Inferior parietal cortex (tissue), 1 donor: ENCODE results near the gene MFN2.
"Not testable (repeated sequence)": the region's sequence is repeated elsewhere in the genome, so short reads cannot be mapped to it uniquely, and the experiment has no call there.

Experiments
- DNase-seq: peaks from one replicate; pipeline ENCODE4 v3.0.0-alpha.2; 2016; ENCODE audit errors: extremely low spot score

Gene MFN2

DNA sequence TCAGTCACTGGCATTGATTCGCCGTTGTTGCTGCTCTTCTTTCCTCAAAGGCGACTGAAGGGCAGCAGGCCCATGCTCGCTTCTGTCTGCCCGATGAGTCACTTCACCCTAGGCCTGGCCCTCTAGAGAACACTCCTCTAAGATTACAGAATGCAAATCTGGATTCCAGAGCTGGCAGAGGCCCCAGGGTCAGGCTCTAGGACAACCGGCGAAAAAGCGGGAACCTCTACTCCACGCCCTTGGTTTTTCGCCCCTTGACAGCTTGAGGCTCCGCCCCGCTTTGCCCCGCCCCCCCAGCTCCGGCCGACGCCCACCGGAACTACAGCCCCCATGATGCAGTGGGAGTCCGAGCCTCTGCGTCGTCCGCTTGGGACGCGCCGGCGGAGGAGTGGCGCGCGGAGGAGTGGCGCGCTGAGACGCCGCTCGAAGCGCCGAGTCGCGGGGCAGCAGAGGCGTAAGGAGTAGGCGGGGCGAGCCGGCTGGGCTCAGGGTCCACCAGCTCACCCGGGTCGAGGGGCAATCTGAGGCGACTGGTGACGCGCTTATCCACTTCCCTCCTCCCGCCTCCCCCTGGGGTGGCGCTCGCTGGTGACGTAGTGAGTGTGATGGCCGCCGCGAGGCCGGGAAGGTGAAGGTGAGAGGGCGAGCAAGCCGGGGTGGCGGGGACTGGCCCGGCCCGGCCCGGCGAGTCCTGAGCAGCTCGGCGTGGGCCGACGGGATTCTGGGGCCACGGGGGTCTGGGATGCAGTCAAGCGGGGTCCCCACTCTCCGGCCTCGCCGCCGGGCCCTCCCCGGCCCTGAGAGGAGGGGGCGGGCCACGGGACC is at the start of gene MFN2:
TSS of gene MFN2 (plus strand) at position 594 of the 825 bp plus-strand sequence. CDS start 8,725 bp downstream, outside the sequence.
- peak; percentile 95 for DNase-seq

DNA sequence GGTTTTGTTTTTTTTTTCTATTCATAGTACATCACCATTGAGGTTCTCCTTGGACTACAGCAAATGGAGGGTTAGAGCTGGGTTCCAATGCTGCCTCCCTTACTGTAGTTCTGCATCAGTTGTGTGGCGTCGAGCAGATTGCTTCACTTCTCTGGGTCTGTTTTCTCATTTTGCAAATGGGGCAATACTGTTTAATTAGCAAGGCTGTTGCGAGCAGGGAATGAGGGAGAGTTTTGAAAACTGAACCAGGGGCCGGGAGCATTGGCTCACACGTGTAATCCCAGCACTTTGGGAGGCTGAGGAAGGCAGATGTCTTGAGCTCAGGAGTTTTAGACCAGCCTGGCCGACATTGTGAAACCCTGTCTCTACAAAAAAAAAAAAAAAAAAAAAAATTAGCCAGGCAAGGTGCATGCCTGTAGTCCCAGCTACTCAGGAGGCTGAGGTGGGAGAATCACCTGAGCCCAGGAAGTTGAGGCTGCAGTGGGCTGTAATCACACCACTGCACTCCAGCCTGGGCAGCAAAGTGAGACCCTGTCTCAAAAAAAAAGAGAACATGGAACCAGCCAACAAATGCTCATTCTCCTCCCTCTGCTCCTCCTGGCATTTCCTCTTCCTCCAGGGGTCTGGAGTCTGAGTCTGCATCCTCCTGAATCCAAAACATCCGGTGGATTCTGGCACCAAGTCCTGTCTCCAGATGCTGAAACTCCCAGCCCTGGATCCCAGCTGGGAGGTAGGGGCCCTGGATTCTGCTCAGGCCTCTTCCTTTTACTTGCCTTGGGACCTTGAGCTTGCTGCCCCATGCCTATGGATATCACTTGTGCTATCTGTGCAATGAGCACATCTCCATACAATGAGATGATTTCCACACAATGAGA is 49.4 kb upstream of the MFN2 start:
- DNase-seq = no peak

DNA sequence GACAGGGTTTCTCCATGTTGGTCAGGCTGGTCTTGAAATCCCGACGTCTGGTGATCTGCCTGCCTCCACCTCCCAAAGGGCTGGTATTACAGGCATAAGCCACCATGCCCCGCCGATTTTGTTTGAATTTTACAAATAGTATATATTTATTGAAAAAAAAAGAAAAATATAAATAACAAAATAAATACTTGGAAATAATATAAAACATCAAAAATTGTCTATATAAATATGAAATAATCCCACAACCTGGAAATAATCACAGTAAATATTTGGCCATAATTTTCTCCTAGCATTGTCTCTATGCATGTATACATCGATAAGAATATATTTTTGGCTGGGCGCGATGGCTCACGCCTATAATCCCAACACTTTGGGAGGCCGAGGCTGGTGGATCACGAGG is 48.4 kb upstream of the MFN2 start:
- DNase-seq = no peak

DNA sequence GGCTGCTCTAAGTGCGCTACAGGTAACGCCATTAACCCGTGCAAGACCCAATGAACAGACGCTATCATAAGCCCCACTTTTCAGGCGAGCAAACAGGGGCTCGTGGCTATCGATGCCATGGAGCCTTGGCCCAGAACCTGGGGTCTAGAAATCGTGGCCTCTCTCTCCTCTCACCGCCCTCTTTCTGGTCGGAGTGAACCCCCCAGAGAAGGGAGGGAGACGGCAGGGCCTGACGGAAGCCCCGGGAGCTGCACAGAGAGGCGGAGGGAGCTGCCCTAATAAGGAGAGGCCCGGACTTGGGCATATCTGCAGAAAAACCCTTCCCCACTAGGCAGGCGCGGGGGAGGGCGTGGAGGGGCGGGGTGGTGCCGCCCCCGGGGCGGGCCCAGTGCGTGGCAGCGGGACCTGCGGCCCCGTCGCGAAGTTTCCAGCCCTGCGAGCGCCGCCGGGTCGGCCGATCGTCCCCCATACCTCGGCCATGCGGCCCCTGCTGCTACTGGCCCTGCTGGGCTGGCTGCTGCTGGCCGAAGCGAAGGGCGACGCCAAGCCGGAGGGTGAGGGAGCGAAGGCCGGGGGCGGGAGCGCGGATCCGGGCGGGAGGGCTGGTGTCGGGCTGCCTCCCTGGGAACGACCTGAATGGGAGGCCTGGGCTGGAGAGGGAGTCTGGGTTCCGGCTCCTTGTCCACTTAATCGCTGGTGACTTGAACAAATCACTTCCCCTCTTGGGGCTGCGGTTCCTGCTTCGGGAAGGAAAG is 45.8 kb upstream of the MFN2 start, which contains the start of gene PLOD1:
TSS of gene PLOD1 (plus strand) at position 416 of the 755 bp plus-strand sequence. CDS start at position 479, 63 bp downstream.
- peak; percentile 67 for DNase-seq

DNA sequence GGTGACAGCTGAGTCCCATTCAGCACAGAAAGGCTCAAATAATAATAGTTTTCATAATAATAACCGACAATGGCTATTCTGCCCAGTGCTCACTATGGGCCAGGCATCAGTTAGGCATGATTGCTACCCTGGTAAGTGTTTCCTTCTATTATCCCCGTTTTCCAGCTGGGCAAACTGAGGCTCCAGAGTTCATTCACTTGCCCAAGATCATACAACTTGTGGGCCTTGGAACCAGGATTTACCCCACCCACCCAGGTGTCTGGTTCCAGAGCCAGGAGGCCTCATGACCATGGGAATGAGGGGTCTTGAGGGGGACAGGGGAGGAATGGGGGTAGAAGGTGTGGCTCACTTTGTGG is 45.2 kb upstream of the MFN2 start:
- no peak for DNase-seq

DNA sequence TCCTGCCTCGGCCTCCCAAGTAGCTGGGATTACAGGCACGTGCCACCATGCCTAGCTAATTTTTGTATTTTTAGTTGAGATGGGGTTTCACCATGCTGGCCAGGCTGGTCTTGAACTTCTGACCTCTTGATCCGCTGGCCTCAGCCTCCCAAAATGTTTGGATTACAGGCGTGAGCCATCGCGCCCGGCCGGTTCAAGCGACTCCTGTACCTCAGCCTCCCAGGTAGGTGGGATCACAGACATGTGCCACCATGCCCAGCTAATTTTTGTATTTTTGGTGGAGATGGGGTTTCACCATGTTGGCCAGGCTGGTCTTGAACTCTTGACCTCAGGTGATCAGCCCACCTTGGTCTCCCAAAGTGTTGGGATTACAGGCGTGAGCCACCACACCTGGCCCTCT is 44.5 kb upstream of the MFN2 start:
- DNase-seq = not testable (repeated sequence)

DNA sequence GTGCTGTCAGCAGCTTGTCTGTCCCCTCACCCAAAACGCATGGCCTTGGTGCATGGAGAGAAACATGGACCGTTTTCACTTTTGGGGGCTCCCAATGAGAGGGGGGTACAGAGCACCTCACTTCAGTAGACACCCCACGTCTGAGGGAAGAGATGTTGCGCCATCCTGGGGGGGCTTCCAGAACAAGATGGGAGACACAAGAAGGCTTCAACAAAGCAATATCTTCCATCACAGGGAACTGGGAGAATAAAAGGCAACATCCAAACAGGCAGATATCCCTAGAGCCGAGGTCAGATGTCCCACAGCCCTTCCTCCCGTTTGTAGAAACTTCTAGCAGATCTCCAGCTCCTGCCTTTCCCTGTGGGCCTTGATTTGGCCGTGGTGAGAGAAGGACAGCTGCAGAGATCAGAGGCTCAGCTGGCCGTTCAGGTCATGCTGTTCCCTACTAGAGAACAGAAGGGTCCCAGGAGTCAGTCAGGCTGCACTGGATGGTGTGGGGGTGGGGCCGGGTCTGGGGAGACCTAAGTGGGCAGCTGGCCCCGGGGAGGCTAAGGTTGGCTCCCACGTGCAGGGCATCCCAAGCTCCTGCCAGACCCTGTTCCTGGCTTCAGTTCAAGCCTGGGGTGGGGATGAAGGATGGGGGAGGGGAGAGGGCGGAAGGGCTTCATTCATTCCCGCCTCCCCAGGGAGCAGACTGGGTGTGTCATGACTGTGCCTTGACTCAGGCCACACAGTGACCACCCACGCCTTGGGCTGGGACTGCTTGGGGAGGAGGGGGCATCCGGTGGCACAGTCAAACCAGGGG is 41.3 kb upstream of the MFN2 start:
- no peak for DNase-seq

DNA sequence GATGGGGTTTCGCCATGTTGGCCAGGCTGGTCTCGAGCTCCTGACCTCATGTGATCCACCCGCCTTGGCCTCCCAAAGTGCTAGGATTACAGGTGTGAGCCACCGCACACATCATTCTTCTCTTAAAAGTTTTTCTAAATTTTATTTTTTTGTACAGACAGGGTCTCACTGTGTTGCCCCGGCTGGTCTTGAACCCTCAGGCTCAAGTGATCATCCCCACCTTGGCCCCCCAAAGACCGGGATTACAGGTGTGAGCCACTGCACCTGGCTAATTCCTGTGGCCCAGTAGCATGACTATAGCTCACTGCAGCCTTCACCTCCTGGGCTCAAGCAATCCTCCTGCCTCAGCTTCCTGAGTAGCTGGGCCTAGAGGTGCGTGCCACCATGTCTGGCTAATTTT is 40.5 kb upstream of the MFN2 start:
- not testable (repeated sequence) for DNase-seq

DNA sequence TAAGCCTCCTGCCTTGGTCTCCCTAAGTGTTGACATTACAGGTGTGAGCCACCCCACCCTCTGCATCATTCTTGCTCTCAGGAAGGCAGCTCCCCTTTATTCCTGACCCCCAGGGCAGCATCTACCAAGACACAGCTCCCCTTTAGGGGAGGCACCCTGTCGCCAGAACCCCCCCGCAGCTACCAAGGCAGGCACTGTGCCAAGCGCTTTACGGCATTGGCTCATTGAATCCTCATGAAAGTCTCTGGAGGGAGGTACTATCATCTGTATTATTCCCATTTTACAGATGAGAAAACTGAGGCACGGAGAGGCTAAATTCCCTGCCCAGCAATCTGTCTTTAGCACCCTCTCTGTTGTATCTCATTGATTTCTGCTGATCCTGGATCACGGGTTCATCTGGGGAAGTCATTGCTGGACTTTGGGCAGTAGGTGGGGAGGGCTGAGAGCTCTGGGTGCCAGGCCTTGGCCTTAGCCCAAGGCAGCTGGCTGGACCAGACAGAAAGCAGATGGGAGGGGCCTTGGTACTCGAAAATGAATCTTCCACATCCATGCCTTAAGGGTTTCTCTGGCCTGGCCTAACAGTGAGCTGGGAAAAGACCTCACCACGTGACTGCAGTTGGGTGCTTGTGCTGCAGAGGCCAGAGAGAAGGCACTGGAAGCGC is 39.9 kb upstream of the MFN2 start:
- DNase-seq = peak; percentile 65

DNA sequence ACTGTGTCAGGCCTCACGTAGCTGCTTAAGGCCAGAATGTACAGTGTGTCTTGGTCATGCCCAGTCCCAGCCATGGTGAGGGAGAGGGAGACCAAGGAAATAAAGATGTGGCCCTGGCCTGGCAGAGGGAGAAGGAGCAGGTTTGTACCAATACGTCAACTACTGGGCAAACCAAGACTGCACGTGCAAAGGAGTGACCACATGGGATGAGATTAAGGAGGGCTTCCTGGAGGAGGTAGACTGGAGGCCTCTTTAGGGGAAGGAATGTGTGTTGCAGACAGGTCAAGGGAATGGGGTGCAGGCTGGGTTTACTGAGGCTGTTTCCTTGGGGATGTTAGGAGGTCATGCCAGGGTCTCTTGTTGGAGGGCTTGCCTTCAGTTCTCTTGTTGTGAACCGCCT is 38.0 kb upstream of the MFN2 start:
- no peak for DNase-seq

DNA sequence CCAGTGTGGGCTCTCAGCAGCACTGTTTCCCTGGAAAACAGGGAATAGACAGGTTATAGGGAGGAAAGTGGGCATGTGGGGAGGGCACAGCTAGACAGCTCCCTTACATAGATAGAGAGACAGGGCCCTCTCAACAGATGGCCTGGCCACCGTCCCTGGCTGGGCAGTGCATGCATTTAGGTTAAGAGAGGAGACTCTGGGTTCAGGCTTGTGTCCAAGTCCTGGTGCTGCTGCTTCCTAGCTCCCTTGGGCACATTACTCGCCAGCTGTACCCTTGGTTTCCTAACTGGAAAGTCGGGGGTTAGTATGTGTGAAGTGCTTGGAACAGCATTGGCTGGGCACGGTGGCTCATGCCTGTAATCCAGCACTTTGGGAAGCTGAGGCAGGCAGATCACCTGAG is 36.6 kb upstream of the MFN2 start:
- no peak for DNase-seq

DNA sequence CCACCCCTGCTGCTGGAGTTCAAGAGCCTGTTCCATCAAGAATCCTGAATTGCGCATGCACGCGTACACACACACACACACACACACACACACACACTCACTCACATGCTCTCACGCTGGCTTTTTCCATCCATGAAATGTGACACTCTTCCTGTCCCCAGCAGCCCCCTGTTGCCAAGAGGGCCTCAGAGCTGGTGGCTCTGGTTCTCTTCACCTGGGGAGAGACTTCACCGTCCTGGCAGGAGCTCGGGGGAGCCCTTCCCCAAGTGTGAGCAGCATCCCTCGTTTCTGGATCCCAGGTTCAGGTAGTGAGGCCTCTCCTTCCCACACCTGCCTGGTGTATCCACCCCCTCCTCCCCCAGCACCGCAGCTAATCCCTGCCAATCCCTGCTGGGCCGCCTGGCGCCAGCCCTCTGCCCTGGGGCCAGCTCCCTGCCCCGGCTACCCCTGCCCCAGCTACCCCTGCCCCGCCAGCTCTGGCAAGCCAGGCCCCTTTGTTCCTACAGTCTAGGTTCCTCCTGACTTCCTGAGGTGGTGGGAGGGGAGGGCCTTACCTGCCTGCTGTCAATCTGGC is 35.8 kb upstream of the MFN2 start:
- DNase-seq = no peak

DNA sequence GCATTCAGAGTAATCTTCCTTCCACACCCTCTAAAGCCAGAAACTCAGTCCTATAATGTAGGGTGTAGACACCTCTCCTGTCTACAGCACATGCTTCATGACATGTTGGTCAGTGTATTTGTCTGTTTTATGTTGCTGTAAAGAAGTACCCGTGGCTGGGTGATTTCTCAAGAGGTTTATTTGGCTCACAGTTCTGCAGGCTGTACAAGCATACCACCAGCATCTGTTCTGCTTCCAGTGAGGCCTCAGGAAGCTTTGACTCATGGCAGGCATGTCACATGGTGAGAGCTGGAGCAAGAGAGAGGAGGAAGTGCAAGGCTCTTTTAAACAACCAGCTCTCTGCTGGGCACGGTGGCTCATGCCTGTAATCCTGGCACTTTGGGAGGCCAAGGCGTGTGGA is 33.6 kb upstream of the MFN2 start:
- DNase-seq = no peak

DNA sequence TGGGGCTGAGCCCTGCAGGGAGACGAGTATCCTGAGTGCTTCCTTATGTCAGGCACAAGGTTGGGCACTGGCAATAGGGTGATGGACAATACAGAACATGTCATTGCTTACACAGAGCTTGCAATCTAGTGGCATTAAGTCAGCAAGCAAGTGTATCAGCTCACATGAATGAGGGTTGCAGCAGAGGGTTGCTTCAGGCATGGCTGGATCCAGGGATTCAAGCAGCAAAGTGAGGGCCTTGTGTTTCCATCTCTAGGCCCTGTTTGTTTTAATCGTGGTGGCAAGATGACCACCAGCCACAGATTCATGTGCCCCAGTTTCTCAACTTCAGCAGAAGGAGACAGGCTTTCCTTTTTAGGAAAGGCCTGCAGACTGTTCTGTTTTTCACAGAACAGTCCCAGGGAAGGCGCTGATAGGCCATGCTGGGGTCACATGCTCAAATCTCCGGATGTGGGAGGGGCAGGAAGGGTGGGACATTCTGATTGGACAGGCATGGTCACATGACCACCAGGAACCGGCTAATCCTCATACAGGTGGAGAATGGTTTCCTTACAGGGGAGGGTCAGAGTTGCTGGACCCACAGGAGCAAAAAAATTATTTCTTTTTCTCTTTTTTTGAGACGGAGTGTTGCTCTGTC is 31.3 kb upstream of the MFN2 start:
- no peak for DNase-seq

DNA sequence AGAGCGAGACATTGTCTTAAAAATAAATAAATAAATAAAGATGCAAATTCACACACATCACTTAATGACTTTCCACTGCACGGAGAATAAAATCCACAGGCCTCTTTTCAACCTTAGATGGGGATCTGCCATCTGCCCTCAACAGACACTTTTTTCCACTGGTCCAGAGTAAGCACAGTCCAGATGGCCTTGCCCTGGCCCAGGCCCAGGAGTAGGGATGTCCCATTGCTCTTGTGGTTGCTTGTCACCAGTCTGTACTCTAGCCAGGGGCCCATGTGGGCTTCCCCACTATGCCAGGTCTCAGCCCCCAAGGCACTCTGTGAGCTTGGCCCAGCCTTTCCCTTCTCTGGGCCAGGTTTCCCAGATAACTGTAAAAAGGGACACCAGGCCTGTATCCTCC is 28.3 kb upstream of the MFN2 start:
- no peak for DNase-seq

DNA sequence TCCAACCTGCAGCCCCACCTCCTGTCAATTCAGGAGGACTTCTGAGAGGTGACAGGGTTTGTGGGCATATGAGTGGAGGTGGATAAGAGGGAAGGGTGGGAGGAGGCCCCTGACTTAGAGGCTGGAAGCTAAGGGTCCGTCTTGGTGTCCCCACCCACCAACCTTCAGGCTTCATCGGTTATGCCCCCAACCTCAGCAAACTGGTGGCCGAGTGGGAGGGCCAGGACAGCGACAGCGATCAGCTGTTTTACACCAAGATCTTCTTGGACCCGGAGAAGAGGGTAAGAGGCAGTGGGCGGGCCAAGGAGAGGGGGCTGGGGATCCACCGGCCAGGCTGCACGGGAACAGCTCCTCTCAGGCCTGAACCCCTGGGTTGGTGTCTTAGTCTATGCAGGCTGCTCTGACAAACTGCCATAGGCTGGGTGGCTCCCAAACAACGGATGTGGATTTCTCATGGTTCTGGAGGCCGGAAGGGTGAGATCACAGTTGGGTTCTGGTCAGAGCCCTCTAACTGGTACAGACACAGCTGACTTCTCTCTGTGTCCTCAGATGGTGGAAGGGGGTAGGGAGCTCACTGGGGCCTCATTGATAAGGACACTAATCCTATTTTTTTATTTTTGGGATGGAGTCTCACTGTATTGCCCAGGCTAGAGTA is 27.7 kb upstream of the MFN2 start:
- peak; percentile 41 for DNase-seq

DNA sequence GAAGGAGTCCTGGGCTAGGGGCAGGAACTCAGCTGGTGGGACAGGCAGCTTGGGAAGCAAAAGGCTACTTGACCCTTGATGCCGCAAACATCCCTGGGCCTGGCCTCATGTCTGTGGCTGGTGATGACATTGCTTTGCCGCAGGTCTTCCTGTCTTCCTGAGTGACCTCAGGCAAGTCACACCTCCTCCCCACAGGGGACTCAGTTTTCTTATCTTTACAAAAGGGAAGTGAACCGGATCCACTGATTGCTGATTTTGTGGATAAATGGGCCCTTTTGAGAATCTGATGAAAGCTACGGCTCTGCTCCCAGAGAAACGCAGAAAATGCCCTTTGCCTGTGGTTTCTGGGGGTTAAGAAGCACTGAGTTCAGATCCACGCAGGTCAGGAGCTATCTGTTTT is 25.0 kb upstream of the MFN2 start:
- no peak for DNase-seq

DNA sequence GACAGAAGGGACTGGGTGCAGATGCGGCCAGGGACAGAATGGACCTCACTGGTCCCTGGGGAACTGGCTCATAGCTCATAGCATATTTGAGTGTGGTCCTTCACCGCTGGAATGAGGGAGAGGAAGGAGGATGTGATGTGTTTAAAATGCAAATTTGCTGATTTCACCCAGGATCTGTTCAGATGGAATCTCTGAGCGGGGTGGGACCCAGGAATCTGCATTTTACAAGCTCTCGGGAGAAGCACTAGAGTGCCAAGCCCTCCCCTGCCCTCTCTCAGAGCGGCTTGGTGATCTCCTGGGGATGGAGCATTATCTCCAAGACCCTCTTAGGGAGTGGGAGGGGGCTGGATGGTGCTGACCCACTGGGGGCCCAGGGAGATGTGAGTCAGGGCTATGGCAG is 22.8 kb upstream of the MFN2 start:
- DNase-seq = no peak

DNA sequence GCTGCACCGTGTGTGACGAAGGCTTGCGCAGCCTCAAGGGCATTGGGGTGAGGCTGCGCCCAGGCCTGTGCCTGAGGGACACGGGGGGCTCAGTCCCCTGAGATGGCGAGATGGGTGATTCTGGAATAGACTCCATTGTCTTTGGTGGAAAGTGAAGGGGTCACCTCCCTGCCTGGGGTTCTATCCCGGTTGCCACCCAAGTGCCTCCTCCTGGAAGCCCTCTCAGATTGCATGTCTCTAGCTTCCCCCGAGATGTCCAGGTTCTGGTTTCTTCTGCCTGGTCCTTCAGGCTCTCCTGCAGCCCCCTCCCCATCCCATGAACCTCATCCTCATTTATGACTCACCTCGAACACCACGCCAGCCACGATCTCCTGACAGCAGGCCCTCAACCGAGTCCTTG is 22.3 kb upstream of the MFN2 start:
- DNase-seq = no peak
